GM12801 (cell line): ENCODE measurements around the gene TTLL3.

Experiments
- TF ChIP-seq, protein P1 (sequence below): IDR thresholded peaks from one replicate; pipeline ENCODE4 v1.5.1; 2011; ENCODE audit warnings: control low read depth; ENCODE audit not compliant: insufficient read length; ENCODE audit errors: extremely low read depth

The TTLL3 gene, protein sequence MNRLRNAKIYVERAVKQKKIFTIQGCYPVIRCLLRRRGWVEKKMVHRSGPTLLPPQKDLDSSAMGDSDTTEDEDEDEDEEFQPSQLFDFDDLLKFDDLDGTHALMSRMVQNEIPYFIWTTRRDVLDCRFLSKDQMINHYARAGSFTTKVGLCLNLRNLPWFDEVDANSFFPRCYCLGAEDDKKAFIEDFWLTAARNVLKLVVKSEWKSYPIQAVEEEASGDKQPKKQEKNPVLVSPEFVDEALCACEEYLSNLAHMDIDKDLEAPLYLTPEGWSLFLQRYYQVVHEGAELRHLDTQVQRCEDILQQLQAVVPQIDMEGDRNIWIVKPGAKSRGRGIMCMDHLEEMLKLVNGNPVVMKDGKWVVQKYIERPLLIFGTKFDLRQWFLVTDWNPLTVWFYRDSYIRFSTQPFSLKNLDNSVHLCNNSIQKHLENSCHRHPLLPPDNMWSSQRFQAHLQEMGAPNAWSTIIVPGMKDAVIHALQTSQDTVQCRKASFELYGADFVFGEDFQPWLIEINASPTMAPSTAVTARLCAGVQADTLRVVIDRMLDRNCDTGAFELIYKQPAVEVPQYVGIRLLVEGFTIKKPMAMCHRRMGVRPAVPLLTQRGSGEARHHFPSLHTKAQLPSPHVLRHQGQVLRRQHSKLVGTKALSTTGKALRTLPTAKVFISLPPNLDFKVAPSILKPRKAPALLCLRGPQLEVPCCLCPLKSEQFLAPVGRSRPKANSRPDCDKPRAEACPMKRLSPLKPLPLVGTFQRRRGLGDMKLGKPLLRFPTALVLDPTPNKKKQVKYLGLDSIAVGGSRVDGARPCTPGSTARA

DNA sequence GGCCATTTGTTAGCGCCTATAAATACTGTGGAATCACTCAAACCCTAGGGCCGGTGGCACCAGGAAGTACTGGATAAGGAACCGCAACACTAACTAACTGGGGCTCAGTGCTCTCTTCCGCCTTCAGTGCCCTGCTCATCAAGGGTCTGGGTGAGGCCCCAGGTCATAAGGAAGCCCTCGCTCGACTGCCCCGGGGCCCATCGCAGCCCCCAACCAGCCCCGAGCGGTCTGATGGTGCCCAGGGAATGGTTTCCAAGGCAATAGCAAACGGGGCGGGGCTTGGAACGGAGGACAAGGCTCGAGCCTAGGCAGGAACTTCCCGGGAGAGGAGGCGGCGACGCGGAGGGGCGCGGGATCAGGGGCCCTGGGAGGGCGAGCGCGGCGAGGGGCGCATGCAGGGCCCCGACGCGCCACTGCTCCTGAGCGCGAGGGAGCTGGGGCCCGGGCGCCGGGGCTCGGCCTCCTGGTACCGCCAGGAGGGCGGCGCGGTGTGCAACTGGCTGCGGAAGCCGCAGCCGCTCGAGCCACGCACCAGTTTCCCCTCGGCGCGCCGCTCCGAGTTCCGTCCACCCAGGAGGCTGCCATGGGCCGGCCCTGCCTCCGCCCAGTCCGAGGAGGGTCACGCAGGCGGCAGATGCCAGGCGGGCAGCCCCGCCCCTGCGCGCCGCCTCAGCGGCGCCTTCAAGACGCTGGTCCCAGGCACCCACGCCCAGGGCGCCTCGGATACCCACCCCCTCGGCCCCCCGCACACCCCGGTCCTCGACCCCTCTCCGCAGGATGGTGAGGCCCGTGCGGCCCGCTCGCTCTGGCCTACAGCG is at the start of gene TTLL3:
Gene TTLL3, plus strand, starts transcription at position 648 of the 818 bp plus-strand sequence. CDS start 400 bp downstream, outside the sequence.
- TF ChIP-seq, protein P1, sequence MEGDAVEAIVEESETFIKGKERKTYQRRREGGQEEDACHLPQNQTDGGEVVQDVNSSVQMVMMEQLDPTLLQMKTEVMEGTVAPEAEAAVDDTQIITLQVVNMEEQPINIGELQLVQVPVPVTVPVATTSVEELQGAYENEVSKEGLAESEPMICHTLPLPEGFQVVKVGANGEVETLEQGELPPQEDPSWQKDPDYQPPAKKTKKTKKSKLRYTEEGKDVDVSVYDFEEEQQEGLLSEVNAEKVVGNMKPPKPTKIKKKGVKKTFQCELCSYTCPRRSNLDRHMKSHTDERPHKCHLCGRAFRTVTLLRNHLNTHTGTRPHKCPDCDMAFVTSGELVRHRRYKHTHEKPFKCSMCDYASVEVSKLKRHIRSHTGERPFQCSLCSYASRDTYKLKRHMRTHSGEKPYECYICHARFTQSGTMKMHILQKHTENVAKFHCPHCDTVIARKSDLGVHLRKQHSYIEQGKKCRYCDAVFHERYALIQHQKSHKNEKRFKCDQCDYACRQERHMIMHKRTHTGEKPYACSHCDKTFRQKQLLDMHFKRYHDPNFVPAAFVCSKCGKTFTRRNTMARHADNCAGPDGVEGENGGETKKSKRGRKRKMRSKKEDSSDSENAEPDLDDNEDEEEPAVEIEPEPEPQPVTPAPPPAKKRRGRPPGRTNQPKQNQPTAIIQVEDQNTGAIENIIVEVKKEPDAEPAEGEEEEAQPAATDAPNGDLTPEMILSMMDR: no peak

GRCh38 chr3:9760779-9761505 is 49.1 kb upstream of the TTLL3 start:
- TF ChIP-seq, protein P1: no peak

DNA sequence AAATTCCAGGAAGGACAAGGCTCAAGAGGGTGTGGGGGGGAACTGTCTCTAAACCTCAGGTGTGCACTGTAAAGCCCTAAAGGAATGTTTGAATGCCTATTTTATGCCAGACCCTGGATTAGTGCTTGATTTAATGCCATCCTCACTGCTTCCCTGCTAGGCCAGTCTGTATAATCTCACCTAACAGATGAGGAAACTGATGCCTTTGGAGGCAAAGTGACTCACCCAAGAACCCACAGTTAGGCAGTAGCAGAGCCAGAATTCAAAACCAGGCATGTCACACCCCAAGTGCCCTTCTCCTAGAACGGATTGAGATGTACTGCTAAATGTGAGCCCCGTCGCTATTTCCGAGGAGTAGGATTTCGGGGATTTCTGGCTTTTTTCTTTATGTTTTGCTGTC is 48.1 kb upstream of the TTLL3 start:
- TF ChIP-seq, protein P1: no peak

DNA sequence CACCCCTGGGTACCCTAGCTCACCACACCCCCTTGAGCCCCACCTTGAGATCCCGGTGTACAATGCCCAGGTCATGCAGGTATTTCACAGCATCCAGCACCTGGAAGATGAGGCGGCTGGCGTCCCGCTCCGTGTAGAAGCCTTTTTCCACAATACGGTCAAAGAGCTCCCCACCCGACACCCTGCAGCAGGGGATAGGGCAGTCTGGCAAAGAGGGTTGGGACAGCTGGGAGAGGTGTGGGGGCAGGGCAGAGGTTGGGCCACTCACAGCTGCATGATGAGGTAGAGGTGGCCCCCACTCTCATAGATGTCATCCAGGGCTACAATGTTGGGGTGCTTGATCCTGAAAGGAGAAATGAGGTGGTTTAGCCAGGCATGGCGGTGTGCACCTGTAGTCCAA is 47.2 kb upstream of the TTLL3 start:
- TF ChIP-seq, protein P1: no peak

DNA sequence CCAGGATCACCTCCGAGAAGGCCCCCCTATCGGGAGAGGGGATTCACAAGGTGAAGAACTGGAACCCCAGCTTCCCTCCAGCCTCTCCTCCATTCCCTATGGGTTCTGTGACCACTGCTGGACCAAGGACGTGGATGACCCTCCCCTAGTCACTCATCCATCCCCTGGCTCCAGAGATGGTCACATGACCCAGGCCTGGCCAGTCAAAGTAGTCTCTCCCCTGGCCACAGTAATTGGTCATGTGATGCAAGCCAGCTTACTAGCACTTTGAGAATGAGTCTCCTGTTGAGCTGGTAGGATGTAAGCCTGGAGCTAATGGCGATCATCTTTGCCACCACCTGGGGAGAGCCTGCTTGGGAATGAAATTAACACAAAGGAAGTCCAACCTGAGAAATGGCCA is 44.2 kb upstream of the TTLL3 start:
- TF ChIP-seq, protein P1: no peak

DNA sequence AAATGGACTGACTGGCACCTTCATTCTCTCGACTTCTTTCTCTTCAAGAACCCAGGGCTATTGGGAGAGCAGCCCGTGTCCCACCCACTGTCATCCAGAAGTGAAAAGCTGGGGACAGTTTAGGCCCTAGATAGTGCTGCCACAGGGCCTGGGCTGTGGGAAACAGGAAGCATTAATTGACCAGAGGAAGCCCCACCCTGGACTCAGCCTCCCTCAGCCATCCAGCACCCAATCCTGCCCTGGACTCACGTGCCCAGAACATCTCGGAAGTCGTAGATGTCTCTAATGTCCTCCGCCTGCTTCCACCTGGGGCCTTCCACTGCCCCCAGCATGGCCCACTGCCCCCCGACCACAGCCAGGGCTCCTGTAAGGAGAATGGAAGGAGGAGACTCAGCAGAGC is 42.6 kb upstream of the TTLL3 start:
- TF ChIP-seq, protein P1: no peak
